ENCODE results near the gene SMURF2. TPM values are rescaled to one million over a fixed set of nuclear protein-coding genes. Genes with fewer than 3 reads are reported as not detected.

The SMURF2 gene
- total and polyA plus RNA-seq, 8 donors, result 41.6 to 67.6 (median 52.7) TPM

GRCh38 chr17:64599187-64599676 lies 62.9 kb downstream of the SMURF2 start:
- DNase-seq, result peak in 1 of 4 donors; percentile 53
- Histone ChIP-seq H3K27me3 (no peaks in the 10 kb centered on the region), H3K4me3 (no peak overlapping the region), H3K9me3 (no peaks in the 10 kb centered on the region), H3K4me1 (peaks cover 0 to 43% of the 10 kb centered on the region in 2 donors), H3K27ac (peak overlapping the region in 1 of 2 donors; percentile 48), H3K36me3 (peaks cover 0 to 22% of the 10 kb centered on the region in 2 donors)
- ATAC-seq, result peak; percentile 54
- TF ChIP-seq, protein P1, sequence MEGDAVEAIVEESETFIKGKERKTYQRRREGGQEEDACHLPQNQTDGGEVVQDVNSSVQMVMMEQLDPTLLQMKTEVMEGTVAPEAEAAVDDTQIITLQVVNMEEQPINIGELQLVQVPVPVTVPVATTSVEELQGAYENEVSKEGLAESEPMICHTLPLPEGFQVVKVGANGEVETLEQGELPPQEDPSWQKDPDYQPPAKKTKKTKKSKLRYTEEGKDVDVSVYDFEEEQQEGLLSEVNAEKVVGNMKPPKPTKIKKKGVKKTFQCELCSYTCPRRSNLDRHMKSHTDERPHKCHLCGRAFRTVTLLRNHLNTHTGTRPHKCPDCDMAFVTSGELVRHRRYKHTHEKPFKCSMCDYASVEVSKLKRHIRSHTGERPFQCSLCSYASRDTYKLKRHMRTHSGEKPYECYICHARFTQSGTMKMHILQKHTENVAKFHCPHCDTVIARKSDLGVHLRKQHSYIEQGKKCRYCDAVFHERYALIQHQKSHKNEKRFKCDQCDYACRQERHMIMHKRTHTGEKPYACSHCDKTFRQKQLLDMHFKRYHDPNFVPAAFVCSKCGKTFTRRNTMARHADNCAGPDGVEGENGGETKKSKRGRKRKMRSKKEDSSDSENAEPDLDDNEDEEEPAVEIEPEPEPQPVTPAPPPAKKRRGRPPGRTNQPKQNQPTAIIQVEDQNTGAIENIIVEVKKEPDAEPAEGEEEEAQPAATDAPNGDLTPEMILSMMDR (IDR thresholded peaks at IDR 0.05), result no peak
- intact Hi-C loops (cut with DNase I), result no loop called here

GRCh38 chr17:64598672-64599071 lies 63.4 kb downstream of the SMURF2 start:
- intact Hi-C loops (cut with DNase I), result no loop called here
- TF ChIP-seq, protein P1 (IDR thresholded peaks at IDR 0.05), result no peak
- Histone ChIP-seq H3K9me3 (no peaks in the 10 kb centered on the region), H3K4me1 (peaks cover 0 to 43% of the 10 kb centered on the region in 2 donors), H3K27me3 (no peaks in the 10 kb centered on the region), H3K4me3 (no peak overlapping the region), H3K27ac (peak overlapping the region in 1 of 2 donors; percentile 48), H3K36me3 (peaks cover 0 to 27% of the 10 kb centered on the region in 2 donors)
- ATAC-seq (no peak), DNase-seq (no peak)

DNA sequence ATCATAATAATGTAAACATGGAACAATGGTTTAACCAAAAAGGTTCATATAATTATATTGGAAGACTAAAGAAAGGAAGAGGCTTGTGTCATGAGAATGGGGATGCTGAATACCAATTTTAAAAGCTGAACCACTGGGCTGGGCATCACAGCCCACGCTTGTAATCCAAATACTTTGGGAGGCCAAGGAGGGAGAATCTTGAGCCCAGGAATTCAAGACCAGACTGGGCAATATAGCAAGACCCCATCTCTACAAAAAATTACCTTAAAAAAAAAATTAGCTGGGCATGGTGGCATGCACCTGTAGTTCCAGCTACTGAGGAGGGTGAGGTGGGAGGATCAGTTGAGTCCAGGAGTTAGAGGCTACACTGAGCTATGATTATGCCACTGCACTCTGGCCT lies 65.1 kb downstream of the SMURF2 start:
- H3K9me3 ChIP-seq, result no peaks in the 10 kb centered on the region
- H3K4me1 ChIP-seq, result peaks cover 0 to 37% of the 10 kb centered on the region in 2 donors
- peak overlapping the region in 1 of 2 donors; percentile 37 for H3K27ac ChIP-seq
- ATAC-seq (no peak), DNase-seq (no peak)
- H3K36me3 ChIP-seq, result peaks cover 0 to 44% of the 10 kb centered on the region in 2 donors
- TF ChIP-seq, protein P1 (IDR thresholded peaks at IDR 0.05), result no peak
- H3K4me3 ChIP-seq, result no peak overlapping the region
- intact Hi-C loops (cut with DNase I), result no loop called here
- H3K27me3 ChIP-seq, result no peaks in the 10 kb centered on the region

GRCh38 chr17:64596439-64596838 lies 65.7 kb downstream of the SMURF2 start:
- H3K4me3 ChIP-seq, result no peak overlapping the region
- intact Hi-C loops (cut with DNase I), result no loop called here
- H3K4me1 ChIP-seq, result peaks cover 0 to 37% of the 10 kb centered on the region in 2 donors
- TF ChIP-seq, protein P1 (IDR thresholded peaks at IDR 0.05), result no peak
- H3K9me3 ChIP-seq, result no peaks in the 10 kb centered on the region
- H3K27ac ChIP-seq, result peak overlapping the region in 1 of 2 donors; percentile 37
- DNase-seq (no peak), ATAC-seq (no peak)
- H3K36me3 ChIP-seq, result peaks cover 0 to 50% of the 10 kb centered on the region in 2 donors
- H3K27me3 ChIP-seq, result no peaks in the 10 kb centered on the region

DNA sequence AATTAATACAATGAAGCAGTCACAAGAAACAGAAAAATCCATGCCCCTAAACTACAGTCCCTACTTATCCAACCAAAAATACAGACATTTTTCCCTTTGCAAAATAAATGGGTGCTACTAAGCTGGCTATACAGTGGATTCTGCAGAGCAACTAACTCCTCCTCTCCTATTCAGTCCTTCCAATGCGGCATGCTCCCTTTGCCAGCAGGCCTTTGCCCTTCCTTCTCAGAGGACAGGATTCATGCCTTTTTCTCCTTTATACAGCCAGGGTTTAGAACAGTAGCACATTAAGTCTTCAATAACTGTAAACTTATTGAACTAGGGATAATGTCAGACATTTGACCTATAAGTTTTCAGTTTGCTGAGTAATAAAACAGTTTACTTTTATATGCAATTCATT lies 70.2 kb downstream of the SMURF2 start:
- no peak overlapping the region for H3K4me3 ChIP-seq
- no peak overlapping the region for H3K27ac ChIP-seq
- TF ChIP-seq, protein P1 (IDR thresholded peaks at IDR 0.05), result no peak
- H3K27me3 ChIP-seq, result no peaks in the 10 kb centered on the region
- intact Hi-C loops (cut with DNase I), result no loop called here
- no peak for ATAC-seq
- no peaks in the 10 kb centered on the region for H3K9me3 ChIP-seq
- H3K4me1 ChIP-seq, result peaks cover 0 to 18% of the 10 kb centered on the region in 2 donors
- DNase-seq, result no peak
- peaks cover 0 to 63% of the 10 kb centered on the region in 2 donors for H3K36me3 ChIP-seq

Data from left lung (tissue), 10 donors.